ENCODE data around the gene CLDND2. TPM values are rescaled to one million over a fixed set of nuclear protein-coding genes. Genes with fewer than 3 reads are reported as not detected.

The CLDND2 gene
- polyA plus RNA-seq, 4 donors: 0.99 to 2.9 (median 2.1) TPM

GRCh38 chr19:51337141-51337860 lies 31.5 kb downstream of the CLDND2 start:
- no peak for DNase-seq (ENCODE audit: low read depth in 4 of 4, low spot score in 2 of 4)

- DNase-seq (ENCODE audit: low read depth in 4 of 4, low spot score in 2 of 4): no peak
Observed at GRCh38 chr19:51333836-51334460, 34.9 kb downstream of the CLDND2 start.

- no peak for DNase-seq (ENCODE audit: low read depth in 4 of 4, low spot score in 2 of 4)
Observed at GRCh38 chr19:51331716-51332115, 37.1 kb downstream of the CLDND2 start.

- DNase-seq (ENCODE audit: low read depth in 4 of 4, low spot score in 2 of 4): no peak
Observed at GRCh38 chr19:51331193-51331592, 37.6 kb downstream of the CLDND2 start.

- no peak for DNase-seq (ENCODE audit: low read depth in 4 of 4, low spot score in 2 of 4)
Observed at GRCh38 chr19:51330366-51330765, 38.4 kb downstream of the CLDND2 start.

GRCh38 chr19:51329411-51329810 lies 39.4 kb downstream of the CLDND2 start:
- DNase-seq (ENCODE audit: low read depth in 4 of 4, low spot score in 2 of 4): no peak

GRCh38 chr19:51327066-51328001 lies 41.5 kb downstream of the CLDND2 start:
- DNase-seq (ENCODE audit: low read depth in 4 of 4, low spot score in 2 of 4): no peak

GRCh38 chr19:51326216-51327065 lies 42.4 kb downstream of the CLDND2 start:
- DNase-seq (ENCODE audit: low read depth in 4 of 4, low spot score in 2 of 4): no peak

GRCh38 chr19:51325161-51325976 lies 43.4 kb downstream of the CLDND2 start:
- no peak for DNase-seq (ENCODE audit: low read depth in 4 of 4, low spot score in 2 of 4)

- no peak for DNase-seq (ENCODE audit: low read depth in 4 of 4, low spot score in 2 of 4)
Observed at GRCh38 chr19:51324167-51324481, 44.7 kb downstream of the CLDND2 start.

- DNase-seq (ENCODE audit: low read depth in 4 of 4, low spot score in 2 of 4): no peak
Observed at GRCh38 chr19:51323481-51324166, 45.2 kb downstream of the CLDND2 start.

GRCh38 chr19:51321799-51322198 lies 47.0 kb downstream of the CLDND2 start:
- DNase-seq (ENCODE audit: low read depth in 4 of 4, low spot score in 2 of 4): no peak

GRCh38 chr19:51320280-51320657 lies 48.5 kb downstream of the CLDND2 start:
- DNase-seq (ENCODE audit: low read depth in 4 of 4, low spot score in 2 of 4): no peak

GRCh38 chr19:51319649-51320279 lies 49.0 kb downstream of the CLDND2 start:
- no peak for DNase-seq (ENCODE audit: low read depth in 4 of 4, low spot score in 2 of 4)

GRCh38 chr19:51318687-51319648 lies 49.8 kb downstream of the CLDND2 start:
- DNase-seq (ENCODE audit: low read depth in 4 of 4, low spot score in 2 of 4): no peak

- DNase-seq (ENCODE audit: low read depth in 4 of 4, low spot score in 2 of 4): no peak
Observed at GRCh38 chr19:51317968-51318367, 50.8 kb downstream of the CLDND2 start.

GRCh38 chr19:51317376-51317775 lies 51.4 kb downstream of the CLDND2 start:
- DNase-seq (ENCODE audit: low read depth in 4 of 4, low spot score in 2 of 4): no peak

Measured in left renal cortex interstitium (tissue), 4 donors.